HEK293 (cell line): ENCODE results near the gene CA12.

Source experiments
- CTCF ChIA-PET: fragments of 350-600 bp; formaldehyde crosslinking; extraction: SDS; loops from one replicate; lab custom pipeline; 2021; ENCODE audit warnings: antibody characterized with exemption; lab: Yijun Ruan, JAX
- POLR2A ChIA-PET: fragments of 300-600 bp; formaldehyde crosslinking; extraction: SDS; loops from one replicate; lab custom pipeline; 2020; ENCODE audit warnings: antibody characterized with exemption, inconsistent platforms; lab: Yijun Ruan, JAX
- H3K27ac ChIP-seq: fragments of 200-500 bp; sonication (Bioruptor generic); 2 replicates; pipeline ENCODE4 v1.5.1; 2014; ENCODE audit warnings: low read depth, low read length, control low read depth, inconsistent platforms; ENCODE audit errors: extremely low read depth
- H3K36me3 ChIP-seq, 2 experiments: fragments of 200-500 bp in 1 of 2; sonication (Bioruptor generic) in 1 of 2; 1 replicate in 1 of 2; 2 replicates in 1 of 2; pipeline ENCODE4 v1.5.1; 2014 to 2017; ENCODE audit warnings: inconsistent platforms in 2 of 2, low read length in 2 of 2; ENCODE audit not compliant: control insufficient read depth in 2 of 2, insufficient read depth in 1 of 2
- H3K4me1 ChIP-seq: fragments of 200-500 bp; sonication (Bioruptor generic); 2 replicates; pipeline ENCODE4 v1.5.1; 2014; ENCODE audit warnings: mild to moderate bottlenecking, low read length, inconsistent platforms; ENCODE audit not compliant: control insufficient read depth, insufficient read depth
- H3K4me3 ChIP-seq: 2 replicates; pipeline ENCODE4 v1.5.1; 2011; ENCODE audit warnings: low read depth, mild to moderate bottlenecking, control low read depth, low read length, moderate library complexity
- H3K9me3 ChIP-seq: fragments of 200-500 bp; sonication (Bioruptor generic); 2 replicates; pipeline ENCODE4 v1.5.1; 2014; ENCODE audit warnings: low read depth, low read length, inconsistent platforms; ENCODE audit not compliant: control insufficient read depth, insufficient read depth
- BCL11A ChIP-seq: fragments of 450-650 bp; formaldehyde crosslinking; IDR thresholded peaks from 2 replicates; pipeline ENCODE4 v1.5.1; 2016; ENCODE audit warnings: low read depth, missing biosample characterization, missing genetic modification characterization
- EGR2 ChIP-seq: fragments of 450-650 bp; formaldehyde crosslinking; IDR thresholded peaks from 2 replicates; pipeline ENCODE4 v1.5.1; 2016; ENCODE audit warnings: low read depth, missing biosample characterization, missing genetic modification characterization
- MYNN ChIP-seq: fragments of 450-650 bp; formaldehyde crosslinking; IDR thresholded peaks from 2 replicates; pipeline ENCODE4 v1.5.1; 2016; ENCODE audit warnings: missing biosample characterization, missing genetic modification characterization, borderline replicate concordance
- SCRT2 ChIP-seq: fragments of 450-650 bp; formaldehyde crosslinking; IDR thresholded peaks from 2 replicates; pipeline ENCODE4 v1.5.1; 2016; ENCODE audit warnings: missing biosample characterization, missing genetic modification characterization
- SP2 ChIP-seq: fragments of 450-650 bp; formaldehyde crosslinking; IDR thresholded peaks from 2 replicates; pipeline ENCODE4 v1.5.1; 2016; ENCODE audit warnings: missing biosample characterization, missing genetic modification characterization
- SP7 ChIP-seq: fragments of 450-650 bp; formaldehyde crosslinking; IDR thresholded peaks from 2 replicates; pipeline ENCODE4 v1.5.1; 2016; ENCODE audit warnings: missing biosample characterization, missing genetic modification characterization
- TCF7L2 ChIP-seq: IDR thresholded peaks from 2 replicates; pipeline ENCODE4 v1.6.1; 2011; ENCODE audit warnings: low read depth, mild to moderate bottlenecking, inconsistent platforms, low read length, moderate library complexity, borderline replicate concordance
- ZBTB1 ChIP-seq: fragments of 450-650 bp; formaldehyde crosslinking; IDR thresholded peaks from 2 replicates; pipeline ENCODE4 v1.5.1; 2016; ENCODE audit warnings: missing biosample characterization, missing genetic modification characterization
- ZIC2 ChIP-seq: fragments of 450-650 bp; formaldehyde crosslinking; IDR thresholded peaks from 2 replicates; pipeline ENCODE4 v1.5.1; 2016; ENCODE audit warnings: missing biosample characterization, missing genetic modification characterization
- ZNF10 ChIP-seq: fragments of 450-650 bp; formaldehyde crosslinking; IDR thresholded peaks from 2 replicates; pipeline ENCODE4 v1.5.1; 2017; ENCODE audit warnings: missing biosample characterization, missing genetic modification characterization
- ZNF112 ChIP-seq: fragments of 450-650 bp; formaldehyde crosslinking; IDR thresholded peaks from 2 replicates; pipeline ENCODE4 v1.5.0; 2017; ENCODE audit warnings: missing biosample characterization, missing genetic modification characterization
- ZNF175 ChIP-seq: fragments of 450-650 bp; formaldehyde crosslinking; IDR thresholded peaks from 2 replicates; pipeline ENCODE4 v1.5.1; 2016; ENCODE audit warnings: missing biosample characterization, missing genetic modification characterization
- ZNF184 ChIP-seq: fragments of 450-650 bp; IDR thresholded peaks from 2 replicates; pipeline ENCODE4 v1.5.1; 2018; ENCODE audit warnings: missing biosample characterization, mild to moderate bottlenecking, missing genetic modification characterization
- ZNF2 ChIP-seq: fragments of 450-650 bp; formaldehyde crosslinking; IDR thresholded peaks from 2 replicates; pipeline ENCODE4 v1.5.1; 2016; ENCODE audit warnings: missing biosample characterization, missing genetic modification characterization
- ZNF24 ChIP-seq: fragments of 450-650 bp; formaldehyde crosslinking; IDR thresholded peaks from 2 replicates; pipeline ENCODE4 v1.5.1; 2016; ENCODE audit warnings: missing biosample characterization, missing genetic modification characterization
- ZNF510 ChIP-seq: fragments of 450-650 bp; formaldehyde crosslinking; IDR thresholded peaks from 2 replicates; pipeline ENCODE4 v1.5.1; 2018; ENCODE audit warnings: mild to moderate bottlenecking, missing genetic modification characterization, missing biosample characterization; ENCODE audit not compliant: insufficient replicate concordance
- ZNF513 ChIP-seq: fragments of 450-650 bp; IDR thresholded peaks from 2 replicates; pipeline ENCODE4 v1.5.1; 2018; ENCODE audit warnings: missing biosample characterization, missing genetic modification characterization
- ZNF544 ChIP-seq: fragments of 450-650 bp; formaldehyde crosslinking; IDR thresholded peaks from 2 replicates; pipeline ENCODE4 v1.5.0; 2017; ENCODE audit warnings: missing biosample characterization, missing genetic modification characterization
- ZNF776 ChIP-seq: fragments of 450-650 bp; formaldehyde crosslinking; IDR thresholded peaks from 2 replicates; pipeline ENCODE4 v1.5.0; 2017; ENCODE audit warnings: missing biosample characterization, missing genetic modification characterization, borderline replicate concordance
- ZNF830 ChIP-seq: fragments of 450-650 bp; IDR thresholded peaks from 2 replicates; pipeline ENCODE4 v1.5.0; 2018; ENCODE audit warnings: missing biosample characterization, missing genetic modification characterization, low read depth, mild to moderate bottlenecking, moderate library complexity
- TF ChIP-seq, protein P1 (sequence below): fragments of 450-650 bp; formaldehyde crosslinking; IDR thresholded peaks from 2 replicates; pipeline ENCODE4 v1.5.1; 2017; ENCODE audit warnings: missing biosample characterization, missing genetic modification characterization
- TF ChIP-seq, protein P2 (sequence below): fragments of 450-650 bp; formaldehyde crosslinking; IDR thresholded peaks from 2 replicates; pipeline ENCODE4 v1.5.1; 2017; ENCODE audit warnings: missing biosample characterization, missing genetic modification characterization

The CA12 gene

GRCh38 chr15:63358241-63359029, 23.2 kb downstream of the CA12 start:
- no peaks in the 10 kb centered on the region for H3K9me3 ChIP-seq
- no peaks in the 10 kb centered on the region for H3K4me1 ChIP-seq
- ChIA-PET POLR2A (interaction anchor here (1.1 kb wide), 1 partner anchor 24 kb away, joined by 3 read pairs; the partner anchor contains the start of gene CA12), CTCF (no interaction called here)
- no peak for TF ChIP-seq ZNF510 (tag by site-specific recombination)
- no peak for TF ChIP-seq ZNF513 (tag by site-specific recombination)
- no peak for TF ChIP-seq BCL11A (tag by site-specific recombination)
- no peak overlapping the region for H3K4me3 ChIP-seq
- H3K36me3 ChIP-seq: no peaks in the 10 kb centered on the region
- no peak overlapping the region for H3K27ac ChIP-seq

DNA sequence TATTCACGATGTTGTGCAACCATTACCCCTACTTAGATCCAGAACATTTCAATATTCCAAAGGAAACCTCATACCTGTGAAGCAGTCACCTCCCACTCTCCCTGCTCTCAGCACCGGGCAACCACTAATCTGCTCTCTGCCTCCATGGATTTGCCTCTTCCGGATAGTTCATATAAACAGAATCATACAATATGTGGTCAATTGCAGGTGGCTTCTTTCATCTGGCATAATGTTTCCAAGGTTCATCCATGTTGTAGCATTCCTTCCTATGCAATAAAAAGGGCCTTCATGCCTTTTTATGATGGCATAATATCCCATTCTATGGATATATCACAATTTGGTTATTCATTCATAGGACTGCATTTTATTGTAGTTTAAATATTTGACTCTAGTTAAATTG, 23.9 kb downstream of the CA12 start:
- TF ChIP-seq ZNF10 (tag by site-specific recombination): no peak
- TF ChIP-seq ZIC2 (tag by site-specific recombination): no peak
- no peak for TF ChIP-seq ZNF175
- no peak for TF ChIP-seq ZBTB1 (tag by site-specific recombination)
- no peak for TF ChIP-seq SP2
- TF ChIP-seq ZNF544 (tag by site-specific recombination): no peak
- TF ChIP-seq SP7 (tag by site-specific recombination): no peak
- no peak for TF ChIP-seq MYNN (tag by site-specific recombination)
- TF ChIP-seq TCF7L2: no peak
- TF ChIP-seq, protein P1, sequence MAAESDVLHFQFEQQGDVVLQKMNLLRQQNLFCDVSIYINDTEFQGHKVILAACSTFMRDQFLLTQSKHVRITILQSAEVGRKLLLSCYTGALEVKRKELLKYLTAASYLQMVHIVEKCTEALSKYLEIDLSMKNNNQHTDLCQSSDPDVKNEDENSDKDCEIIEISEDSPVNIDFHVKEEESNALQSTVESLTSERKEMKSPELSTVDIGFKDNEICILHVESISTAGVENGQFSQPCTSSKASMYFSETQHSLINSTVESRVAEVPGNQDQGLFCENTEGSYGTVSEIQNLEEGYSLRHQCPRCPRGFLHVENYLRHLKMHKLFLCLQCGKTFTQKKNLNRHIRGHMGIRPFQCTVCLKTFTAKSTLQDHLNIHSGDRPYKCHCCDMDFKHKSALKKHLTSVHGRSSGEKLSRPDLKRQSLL: no peak
- TF ChIP-seq ZNF24: no peak
- TF ChIP-seq ZNF184 (tag by site-specific recombination): no peak
- no peak for TF ChIP-seq ZNF2 (tag by site-specific recombination)
- TF ChIP-seq ZNF776: no peak
- no peak for TF ChIP-seq EGR2 (tag by site-specific recombination)
- TF ChIP-seq SCRT2 (tag by site-specific recombination): no peak
- CTCF ChIA-PET: no interaction called here
- H3K36me3 ChIP-seq: no peaks in the 10 kb centered on the region
- no peaks in the 10 kb centered on the region for H3K9me3 ChIP-seq
- H3K27ac ChIP-seq: no peak overlapping the region
- POLR2A ChIA-PET: interaction anchor here (1.1 kb wide), 1 partner anchor 24 kb away, joined by 3 read pairs; the partner anchor contains the start of gene CA12
- no peaks in the 10 kb centered on the region for H3K4me1 ChIP-seq
- no peak overlapping the region for H3K4me3 ChIP-seq

GRCh38 chr15:63357061-63357460, 24.6 kb downstream of the CA12 start:
- Histone ChIP-seq H3K4me3 (no peak overlapping the region), H3K9me3 (no peaks in the 10 kb centered on the region), H3K27ac (no peak overlapping the region), H3K36me3 (no peaks in the 10 kb centered on the region), H3K4me1 (no peaks in the 10 kb centered on the region)
- POLR2A ChIA-PET: interaction anchor here (1.1 kb wide), 1 partner anchor 25 kb away, joined by 3 read pairs; the partner anchor contains the start of gene CA12
- TF ChIP-seq, protein P2, sequence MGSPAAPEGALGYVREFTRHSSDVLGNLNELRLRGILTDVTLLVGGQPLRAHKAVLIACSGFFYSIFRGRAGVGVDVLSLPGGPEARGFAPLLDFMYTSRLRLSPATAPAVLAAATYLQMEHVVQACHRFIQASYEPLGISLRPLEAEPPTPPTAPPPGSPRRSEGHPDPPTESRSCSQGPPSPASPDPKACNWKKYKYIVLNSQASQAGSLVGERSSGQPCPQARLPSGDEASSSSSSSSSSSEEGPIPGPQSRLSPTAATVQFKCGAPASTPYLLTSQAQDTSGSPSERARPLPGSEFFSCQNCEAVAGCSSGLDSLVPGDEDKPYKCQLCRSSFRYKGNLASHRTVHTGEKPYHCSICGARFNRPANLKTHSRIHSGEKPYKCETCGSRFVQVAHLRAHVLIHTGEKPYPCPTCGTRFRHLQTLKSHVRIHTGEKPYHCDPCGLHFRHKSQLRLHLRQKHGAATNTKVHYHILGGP (tag by site-specific recombination): no peak
- no peak for TF ChIP-seq ZNF830 (tag by site-specific recombination)
- TF ChIP-seq ZNF112 (tag by site-specific recombination): no peak
- CTCF ChIA-PET: no interaction called here
